Thoracic aorta (tissue), 2 donors: Measurements from ENCODE around the gene QDPR. TPM values are rescaled to one million over a fixed set of nuclear protein-coding genes. Genes with fewer than 3 reads are reported as not detected.

Experiments
- ATAC-seq: fragments of 150-250 bp; one replicate; pipeline ENCODE4 v1.8.0; 2017; ENCODE audit warnings: low read depth; ENCODE audit not compliant: insufficient number of reproducible peaks, low FRiP score
- DNase-seq: peaks from one replicate; pipeline ENCODE4 v3.0.0-alpha.2; 2020; ENCODE audit warnings: low spot score
- H3K27ac ChIP-seq, 2 donors: fragments of 200-600 bp; sonication (generic); 1 replicate in 1 of 2; 2 replicates in 1 of 2; pipeline ENCODE4 v1.5.1; 2016; ENCODE audit warnings: mild to moderate bottlenecking in 2 of 2, moderate library complexity in 2 of 2
- H3K27me3 ChIP-seq: fragments of 200-600 bp; sonication (generic); replicated peaks from 2 replicates; pipeline ENCODE4 v1.6.0; 2016; ENCODE audit warnings: mild to moderate bottlenecking; ENCODE audit not compliant: insufficient read depth
- H3K36me3 ChIP-seq: fragments of 200-600 bp; sonication (generic); one replicate; pipeline ENCODE4 v1.5.1; 2016
- H3K4me1 ChIP-seq, 2 donors: fragments of 200-600 bp; sonication (generic); 1 replicate in 1 of 2; 2 replicates in 1 of 2; pipeline versions ENCODE4 v1.5.1 to v1.6.0; 2016; ENCODE audit warnings: low read depth in 2 of 2, mild to moderate bottlenecking in 1 of 2; ENCODE audit not compliant: control insufficient read depth in 1 of 2
- H3K4me3 ChIP-seq: fragments of 200-600 bp; sonication (generic); 2 replicates; pipeline ENCODE4 v1.5.1; 2016; ENCODE audit warnings: mild to moderate bottlenecking
- H3K9me3 ChIP-seq: fragments of 200-600 bp; sonication (generic); 2 replicates; pipeline ENCODE4 v1.5.1; 2016
- total RNA-seq, 2 donors: library from RNA; depleted of rRNA; stranded (reverse); fragments of >200 nt; gene quantifications; one replicate each; pipeline versions ENCODE4 v1.1.0 to v1.2.3, GENCODE V29; 2016
- TF ChIP-seq, protein P1 (sequence below): fragments of 200-600 bp; sonication (generic); IDR thresholded peaks from one replicate; pipeline ENCODE4 v1.5.1; 2019; ENCODE audit warnings: antibody characterized with exemption

Gene QDPR
- total RNA-seq, 2 donors from 2014 or later: 9.0 to 10.7 TPM

GRCh38 chr4:17491196-17491595 is 20.7 kb downstream of the QDPR start:
- peaks cover 27% of the 10 kb centered on the region for H3K36me3 ChIP-seq
- no peak overlapping the region for H3K4me3 ChIP-seq
- peaks cover 0 to 7% of the 10 kb centered on the region in 2 donors for H3K4me1 ChIP-seq
- DNase-seq (no peak), ATAC-seq (no peak)
- TF ChIP-seq, protein P1, sequence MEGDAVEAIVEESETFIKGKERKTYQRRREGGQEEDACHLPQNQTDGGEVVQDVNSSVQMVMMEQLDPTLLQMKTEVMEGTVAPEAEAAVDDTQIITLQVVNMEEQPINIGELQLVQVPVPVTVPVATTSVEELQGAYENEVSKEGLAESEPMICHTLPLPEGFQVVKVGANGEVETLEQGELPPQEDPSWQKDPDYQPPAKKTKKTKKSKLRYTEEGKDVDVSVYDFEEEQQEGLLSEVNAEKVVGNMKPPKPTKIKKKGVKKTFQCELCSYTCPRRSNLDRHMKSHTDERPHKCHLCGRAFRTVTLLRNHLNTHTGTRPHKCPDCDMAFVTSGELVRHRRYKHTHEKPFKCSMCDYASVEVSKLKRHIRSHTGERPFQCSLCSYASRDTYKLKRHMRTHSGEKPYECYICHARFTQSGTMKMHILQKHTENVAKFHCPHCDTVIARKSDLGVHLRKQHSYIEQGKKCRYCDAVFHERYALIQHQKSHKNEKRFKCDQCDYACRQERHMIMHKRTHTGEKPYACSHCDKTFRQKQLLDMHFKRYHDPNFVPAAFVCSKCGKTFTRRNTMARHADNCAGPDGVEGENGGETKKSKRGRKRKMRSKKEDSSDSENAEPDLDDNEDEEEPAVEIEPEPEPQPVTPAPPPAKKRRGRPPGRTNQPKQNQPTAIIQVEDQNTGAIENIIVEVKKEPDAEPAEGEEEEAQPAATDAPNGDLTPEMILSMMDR: no peak
- H3K9me3 ChIP-seq: no peaks in the 10 kb centered on the region
- no peaks in the 10 kb centered on the region for H3K27me3 ChIP-seq
- no peak overlapping the region for H3K27ac ChIP-seq

DNA sequence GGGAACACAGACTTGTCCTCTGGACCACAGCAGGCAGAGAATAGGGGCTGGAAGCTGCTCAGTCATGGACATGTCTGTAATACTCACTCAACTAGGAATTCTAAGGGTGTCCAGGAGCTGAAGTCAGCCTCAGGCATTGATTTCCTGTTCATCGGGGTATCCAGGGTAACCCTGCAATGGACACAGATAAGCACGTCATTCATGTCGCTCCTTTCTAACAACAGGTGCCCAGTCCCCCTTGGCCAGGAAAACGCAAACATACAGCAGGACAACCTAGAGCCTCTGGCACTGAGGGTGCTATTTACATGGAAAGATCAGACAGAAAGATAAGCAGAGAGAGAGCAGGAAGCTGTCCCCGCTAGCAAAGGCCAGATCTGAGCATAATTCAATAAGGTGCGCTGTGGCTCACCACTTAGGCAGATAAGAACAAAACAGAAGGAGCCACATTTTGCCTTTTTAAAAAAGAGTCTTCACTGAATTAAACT is 21.3 kb downstream of the QDPR start:
- H3K4me1 ChIP-seq: peaks cover 0 to 7% of the 10 kb centered on the region in 2 donors
- ATAC-seq: no peak
- no peak for DNase-seq
- no peak overlapping the region for H3K27ac ChIP-seq
- TF ChIP-seq, protein P1: no peak
- H3K36me3 ChIP-seq: peaks cover 30% of the 10 kb centered on the region
- no peaks in the 10 kb centered on the region for H3K9me3 ChIP-seq
- H3K4me3 ChIP-seq: no peak overlapping the region
- H3K27me3 ChIP-seq: no peaks in the 10 kb centered on the region

DNA sequence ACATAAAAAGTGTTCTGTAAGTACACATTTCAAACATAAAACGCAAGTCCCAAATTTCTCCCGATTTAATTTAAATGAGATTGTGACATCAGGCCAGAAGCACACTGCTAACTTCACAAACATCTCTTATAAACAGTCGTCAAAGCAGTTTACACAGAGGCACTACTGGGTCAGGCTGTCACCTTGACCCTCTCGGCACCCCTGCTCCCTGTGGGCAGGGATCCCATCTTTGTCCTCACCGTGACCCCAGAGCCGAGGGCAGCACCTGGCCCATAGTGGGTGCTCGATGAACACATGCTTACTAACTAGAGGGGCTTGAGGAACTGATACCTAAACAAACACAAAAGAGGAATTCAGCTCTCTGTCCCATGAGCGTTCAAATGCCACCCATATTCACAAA is 22.2 kb downstream of the QDPR start:
- H3K4me1 ChIP-seq: peaks cover 0 to 7% of the 10 kb centered on the region in 2 donors
- no peaks in the 10 kb centered on the region for H3K27me3 ChIP-seq
- DNase-seq: no peak
- no peak for ATAC-seq
- peaks cover 27% of the 10 kb centered on the region for H3K36me3 ChIP-seq
- H3K9me3 ChIP-seq: no peaks in the 10 kb centered on the region
- H3K27ac ChIP-seq: no peak overlapping the region
- H3K4me3 ChIP-seq: no peak overlapping the region
- TF ChIP-seq, protein P1: no peak

GRCh38 chr4:17489123-17489522 is 22.8 kb downstream of the QDPR start:
- no peak overlapping the region for H3K4me3 ChIP-seq
- no peak for ATAC-seq
- H3K27me3 ChIP-seq: no peaks in the 10 kb centered on the region
- peaks cover 0 to 7% of the 10 kb centered on the region in 2 donors for H3K4me1 ChIP-seq
- TF ChIP-seq, protein P1: no peak
- H3K9me3 ChIP-seq: no peaks in the 10 kb centered on the region
- no peak overlapping the region for H3K27ac ChIP-seq
- H3K36me3 ChIP-seq: peaks cover 27% of the 10 kb centered on the region
- DNase-seq: no peak

GRCh38 chr4:17482716-17483115 is 29.2 kb downstream of the QDPR start:
- Histone ChIP-seq H3K27me3 (no peaks in the 10 kb centered on the region), H3K4me3 (no peak overlapping the region), H3K27ac (no peak overlapping the region), H3K4me1 (no peaks in the 10 kb centered on the region), H3K36me3 (peaks cover 16% of the 10 kb centered on the region), H3K9me3 (peaks cover 3% of the 10 kb centered on the region)
- TF ChIP-seq, protein P1: no peak
- no peak for DNase-seq
- ATAC-seq: no peak
